HepG2 (cell line): Measurements from ENCODE around the gene LRRC3C. TPM values are rescaled to one million over a fixed set of nuclear protein-coding genes. Genes with fewer than 3 reads are reported as not detected.

ENCODE experiments used
- CEBPB ChIP-seq: IDR thresholded peaks from 2 replicates; pipeline ENCODE4 v1.6.1; 2011; ENCODE audit warnings: low read depth, low read length, improper control_type of control experiment, borderline replicate concordance
- DPF2 ChIP-seq: sonication (generic); formaldehyde crosslinking; IDR thresholded peaks from 2 replicates; pipeline ENCODE4 v1.4.0; 2020; ENCODE audit warnings: mild to moderate bottlenecking, low read depth, missing genetic modification reagents, borderline replicate concordance
- EZH2 ChIP-seq: conservative IDR thresholded peaks from 2 replicates; pipeline ENCODE4 v1.6.1; 2012; ENCODE audit warnings: mild to moderate bottlenecking, low read depth, low read length, moderate library complexity
- HMGXB3 ChIP-seq: sonication (generic); formaldehyde crosslinking; IDR thresholded peaks from 2 replicates; pipeline ENCODE4 v1.4.0; 2020; ENCODE audit warnings: missing genetic modification reagents, borderline replicate concordance
- NCOR1 ChIP-seq: fragments of 200-600 bp; sonication (generic); IDR thresholded peaks from 2 replicates; pipeline ENCODE4 v1.7.0; 2017; ENCODE audit warnings: antibody characterized with exemption, low read length, borderline replicate concordance
- NFKB2 ChIP-seq: sonication (generic); formaldehyde crosslinking; IDR thresholded peaks from 2 replicates; pipeline ENCODE4 v1.4.0; 2020; ENCODE audit warnings: missing genetic modification reagents, borderline replicate concordance
- NKX3-1 ChIP-seq: sonication (generic); formaldehyde crosslinking; IDR thresholded peaks from 2 replicates; pipeline ENCODE4 v1.5.0; 2020; ENCODE audit warnings: missing genetic modification reagents
- RFXANK ChIP-seq: IDR thresholded peaks from 2 replicates; pipeline ENCODE4 v1.6.1; 2016
- ZNF17 ChIP-seq: sonication (generic); formaldehyde crosslinking; IDR thresholded peaks from 2 replicates; pipeline ENCODE4 v1.5.0; 2020; ENCODE audit warnings: mild to moderate bottlenecking, missing genetic modification reagents
- ZNF18 ChIP-seq: sonication (generic); formaldehyde crosslinking; IDR thresholded peaks from 2 replicates; pipeline ENCODE4 v1.8.0; 2022; ENCODE audit warnings: mild to moderate bottlenecking, missing genetic modification reagents; ENCODE audit not compliant: insufficient replicate concordance
- ZNF546 ChIP-seq: sonication (generic); formaldehyde crosslinking; conservative IDR thresholded peaks from 2 replicates; pipeline ENCODE4 v1.8.1; 2023; ENCODE audit warnings: mild to moderate bottlenecking, missing genetic modification reagents
- ZNF616 ChIP-seq: sonication (generic); formaldehyde crosslinking; IDR thresholded peaks from 2 replicates; pipeline ENCODE4 v1.5.0; 2020; ENCODE audit warnings: low read depth, mild to moderate bottlenecking, missing genetic modification reagents
- ZNF720 ChIP-seq: sonication (generic); formaldehyde crosslinking; IDR thresholded peaks from 2 replicates; pipeline ENCODE4 v1.4.0; 2020; ENCODE audit warnings: missing genetic modification reagents
- ZNF782 ChIP-seq: sonication (generic); formaldehyde crosslinking; IDR thresholded peaks from 2 replicates; pipeline ENCODE4 v1.4.0; 2020; ENCODE audit warnings: missing genetic modification reagents, mild to moderate bottlenecking, borderline replicate concordance
- ZZZ3 ChIP-seq: sonication (generic); formaldehyde crosslinking; IDR thresholded peaks from 2 replicates; pipeline ENCODE4 v1.4.0; 2020; ENCODE audit warnings: missing genetic modification reagents, mild to moderate bottlenecking, borderline replicate concordance
- polyA plus RNA-seq, 8 experiments: library from polyadenylated mRNA; depleted of rRNA in 3 of 8; stranded (reverse) in 7 of 8; unstranded in 1 of 8; fragments of >200 nt; fragmentation: Illumina TruSeq in 4 of 8; extraction: Trizol in 4 of 8; gene quantifications; 2 replicates each; pipeline versions ENCODE4 v1.2.1 to v1.2.3, GENCODE V29; 2011 to 2016; ENCODE audit warnings: low read depth in 4 of 8, missing spikeins in 1 of 8, mixed read lengths in 1 of 8; ENCODE audit not compliant: insufficient read depth in 1 of 8
- total RNA-seq, 5 experiments: library from RNA; depleted of rRNA; stranded (reverse); fragments of >200 nt; fragmentation: Illumina TruSeq; extraction: Trizol; gene quantifications; 2 replicates each; pipeline ENCODE4 v1.2.3, GENCODE V29; 2016; ENCODE audit warnings: low read depth in 1 of 5
- TF ChIP-seq, protein P1 (sequence below): IDR thresholded peaks from 2 replicates; pipeline ENCODE4 v1.6.1; 2016; ENCODE audit warnings: missing compliant biosample characterization, missing genetic modification reagents, borderline replicate concordance
- TF ChIP-seq, protein P2 (sequence below): sonication (generic); formaldehyde crosslinking; IDR thresholded peaks from 2 replicates; pipeline ENCODE4 v1.5.1; 2020; ENCODE audit warnings: mild to moderate bottlenecking, moderate library complexity, missing genetic modification reagents

The LRRC3C gene
- total and polyA plus RNA-seq, 2 of the 13 experiments (the other 11 are each of a cell fraction or from before 2014, with no cell fraction given): 0.17 TPM; not detected in 1

- TF ChIP-seq DPF2 (CRISPR knock-in tag): no peak
- no peak; the same call in 1 of the 2 replicates for TF ChIP-seq HMGXB3 (CRISPR knock-in tag)
- TF ChIP-seq ZNF546 (CRISPR knock-in tag): no peak; the same call in 1 of the 2 replicates
- no peak for TF ChIP-seq ZNF782 (CRISPR knock-in tag)
- no peak for TF ChIP-seq ZZZ3 (CRISPR knock-in tag)
- no peak for TF ChIP-seq ZNF720
- no peak for TF ChIP-seq ZNF17 (CRISPR knock-in tag)
- TF ChIP-seq, protein P1, sequence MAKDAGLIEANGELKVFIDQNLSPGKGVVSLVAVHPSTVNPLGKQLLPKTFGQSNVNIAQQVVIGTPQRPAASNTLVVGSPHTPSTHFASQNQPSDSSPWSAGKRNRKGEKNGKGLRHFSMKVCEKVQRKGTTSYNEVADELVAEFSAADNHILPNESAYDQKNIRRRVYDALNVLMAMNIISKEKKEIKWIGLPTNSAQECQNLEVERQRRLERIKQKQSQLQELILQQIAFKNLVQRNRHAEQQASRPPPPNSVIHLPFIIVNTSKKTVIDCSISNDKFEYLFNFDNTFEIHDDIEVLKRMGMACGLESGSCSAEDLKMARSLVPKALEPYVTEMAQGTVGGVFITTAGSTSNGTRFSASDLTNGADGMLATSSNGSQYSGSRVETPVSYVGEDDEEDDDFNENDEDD: no peak
- TF ChIP-seq NCOR1: no peak
- TF ChIP-seq NFKB2: no peak
- TF ChIP-seq NKX3-1 (CRISPR knock-in tag): no peak
- no peak for TF ChIP-seq ZNF616 (CRISPR knock-in tag)
- TF ChIP-seq, protein P2, sequence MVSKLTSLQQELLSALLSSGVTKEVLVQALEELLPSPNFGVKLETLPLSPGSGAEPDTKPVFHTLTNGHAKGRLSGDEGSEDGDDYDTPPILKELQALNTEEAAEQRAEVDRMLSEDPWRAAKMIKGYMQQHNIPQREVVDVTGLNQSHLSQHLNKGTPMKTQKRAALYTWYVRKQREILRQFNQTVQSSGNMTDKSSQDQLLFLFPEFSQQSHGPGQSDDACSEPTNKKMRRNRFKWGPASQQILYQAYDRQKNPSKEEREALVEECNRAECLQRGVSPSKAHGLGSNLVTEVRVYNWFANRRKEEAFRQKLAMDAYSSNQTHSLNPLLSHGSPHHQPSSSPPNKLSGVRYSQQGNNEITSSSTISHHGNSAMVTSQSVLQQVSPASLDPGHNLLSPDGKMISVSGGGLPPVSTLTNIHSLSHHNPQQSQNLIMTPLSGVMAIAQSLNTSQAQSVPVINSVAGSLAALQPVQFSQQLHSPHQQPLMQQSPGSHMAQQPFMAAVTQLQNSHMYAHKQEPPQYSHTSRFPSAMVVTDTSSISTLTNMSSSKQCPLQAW (CRISPR knock-in tag): peak; percentile 23; the same call in 1 of the 2 replicates
- no peak for TF ChIP-seq EZH2
- TF ChIP-seq CEBPB: no peak
- no peak for TF ChIP-seq RFXANK (CRISPR knock-in tag)
- no peak for TF ChIP-seq ZNF18
These were observed 661 bp downstream of the LRRC3C start (continued) for GRCh38 chr17:39927929-39928857.
